Parathyroid adenoma (tissue), 2 donors: ENCODE measurements around the gene TCF4.

Experiments
- H2AFZ ChIP-seq: fragments of 300-600 bp; sonication (generic); one replicate; pipeline ENCODE4 v1.7.0; 2017; ENCODE audit warnings: antibody characterized with exemption, mild to moderate bottlenecking
- H3K27ac ChIP-seq: fragments of 300-600 bp; sonication (generic); one replicate; pipeline ENCODE4 v1.7.0; 2017
- H3K27me3 ChIP-seq: fragments of 300-600 bp; sonication (generic); one replicate; pipeline ENCODE4 v1.7.0; 2017; ENCODE audit warnings: low read length; ENCODE audit not compliant: control insufficient read depth, insufficient read depth
- H3K36me3 ChIP-seq: fragments of 300-600 bp; sonication (generic); one replicate; pipeline ENCODE4 v1.7.0; 2017; ENCODE audit warnings: low read length; ENCODE audit not compliant: control insufficient read depth, insufficient read depth
- H3K4me1 ChIP-seq: fragments of 300-600 bp; sonication (generic); one replicate; pipeline ENCODE4 v1.7.0; 2017; ENCODE audit warnings: control low read depth
- H3K4me2 ChIP-seq: fragments of 300-600 bp; sonication (generic); one replicate; pipeline ENCODE4 v1.7.0; 2017; ENCODE audit warnings: low read length
- H3K4me3 ChIP-seq: fragments of 300-600 bp; sonication (generic); one replicate; pipeline ENCODE4 v1.7.0; 2017; ENCODE audit warnings: low read depth, low read length
- H3K79me2 ChIP-seq: fragments of 300-600 bp; sonication (generic); one replicate; pipeline ENCODE4 v1.7.0; 2017; ENCODE audit warnings: control low read depth
- H3K9ac ChIP-seq: fragments of 300-600 bp; sonication (generic); one replicate; pipeline ENCODE4 v1.7.0; 2017; ENCODE audit warnings: mild to moderate bottlenecking
- H3K9me3 ChIP-seq: fragments of 300-600 bp; sonication (generic); one replicate; pipeline ENCODE4 v1.7.0; 2017; ENCODE audit warnings: low read length; ENCODE audit not compliant: control insufficient read depth
- TF ChIP-seq, protein P1 (sequence below): fragments of 300-600 bp; sonication (generic); IDR thresholded peaks from one replicate; pipeline ENCODE4 v1.7.0; 2017; ENCODE audit warnings: antibody characterized with exemption, mild to moderate bottlenecking
- donor health status: primary hyperparathyroidism.

TCF4 gene

GRCh38 chr18:55513161-55513560 is 74.8 kb downstream of the TCF4 start:
- Histone ChIP-seq H3K27ac (no peak overlapping the region), H3K4me2 (no peak overlapping the region), H2AFZ (peak overlapping the region; percentile 17), H3K4me3 (no peak overlapping the region), H3K4me1 (peaks cover 16% of the 10 kb centered on the region), H3K79me2 (no peaks in the 10 kb centered on the region), H3K9me3 (no peaks in the 10 kb centered on the region), H3K9ac (no peak overlapping the region), H3K27me3 (no peaks in the 10 kb centered on the region), H3K36me3 (no peaks in the 10 kb centered on the region)
- TF ChIP-seq, protein P1, sequence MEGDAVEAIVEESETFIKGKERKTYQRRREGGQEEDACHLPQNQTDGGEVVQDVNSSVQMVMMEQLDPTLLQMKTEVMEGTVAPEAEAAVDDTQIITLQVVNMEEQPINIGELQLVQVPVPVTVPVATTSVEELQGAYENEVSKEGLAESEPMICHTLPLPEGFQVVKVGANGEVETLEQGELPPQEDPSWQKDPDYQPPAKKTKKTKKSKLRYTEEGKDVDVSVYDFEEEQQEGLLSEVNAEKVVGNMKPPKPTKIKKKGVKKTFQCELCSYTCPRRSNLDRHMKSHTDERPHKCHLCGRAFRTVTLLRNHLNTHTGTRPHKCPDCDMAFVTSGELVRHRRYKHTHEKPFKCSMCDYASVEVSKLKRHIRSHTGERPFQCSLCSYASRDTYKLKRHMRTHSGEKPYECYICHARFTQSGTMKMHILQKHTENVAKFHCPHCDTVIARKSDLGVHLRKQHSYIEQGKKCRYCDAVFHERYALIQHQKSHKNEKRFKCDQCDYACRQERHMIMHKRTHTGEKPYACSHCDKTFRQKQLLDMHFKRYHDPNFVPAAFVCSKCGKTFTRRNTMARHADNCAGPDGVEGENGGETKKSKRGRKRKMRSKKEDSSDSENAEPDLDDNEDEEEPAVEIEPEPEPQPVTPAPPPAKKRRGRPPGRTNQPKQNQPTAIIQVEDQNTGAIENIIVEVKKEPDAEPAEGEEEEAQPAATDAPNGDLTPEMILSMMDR = no peak

DNA sequence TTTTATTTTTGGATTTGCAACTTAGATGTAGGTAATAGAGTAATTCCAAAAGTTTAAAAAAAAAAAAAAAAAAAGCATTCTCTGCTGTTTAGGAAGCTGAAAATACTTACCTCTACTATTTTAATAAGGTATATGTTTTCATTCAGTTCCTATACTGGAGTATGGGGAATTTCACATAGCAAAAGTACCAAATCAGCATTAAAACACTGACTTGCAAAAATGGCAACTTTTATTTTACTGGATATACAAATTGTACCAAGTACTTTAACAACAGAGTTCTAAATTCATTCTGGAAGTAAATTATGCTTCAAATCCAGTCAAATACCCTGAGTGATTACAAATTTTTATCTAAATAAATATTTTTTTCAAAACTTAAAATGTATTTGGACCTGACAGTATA is 76.7 kb downstream of the TCF4 start:
- Histone ChIP-seq H3K36me3 (no peaks in the 10 kb centered on the region), H3K4me2 (peak overlapping the region; percentile 6), H3K27ac (peak overlapping the region; percentile 83), H3K9ac (no peak overlapping the region), H3K79me2 (no peaks in the 10 kb centered on the region), H2AFZ (no peak overlapping the region), H3K4me1 (peaks cover 17% of the 10 kb centered on the region), H3K27me3 (no peaks in the 10 kb centered on the region), H3K9me3 (no peaks in the 10 kb centered on the region), H3K4me3 (no peak overlapping the region)
- TF ChIP-seq, protein P1 = no peak

DNA sequence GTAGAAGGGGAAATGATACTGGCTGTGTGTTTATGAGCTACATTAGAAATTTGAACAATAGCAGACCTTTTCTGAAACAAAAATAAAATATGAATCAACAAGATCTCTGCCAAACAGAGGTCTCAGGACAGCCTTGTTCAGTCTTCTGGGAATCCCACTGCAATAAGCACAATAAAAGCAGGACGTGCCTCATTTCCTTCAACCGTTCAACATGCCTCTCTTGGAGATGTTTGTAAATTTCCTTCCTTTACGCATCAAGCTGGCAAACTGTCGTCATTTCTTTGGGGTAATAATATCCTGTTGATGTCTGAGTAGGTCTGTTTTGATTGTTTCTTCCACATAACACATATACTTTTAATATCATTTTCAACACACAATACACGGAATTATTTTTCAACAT is 77.2 kb downstream of the TCF4 start:
- TF ChIP-seq, protein P1 = no peak
- Histone ChIP-seq H3K27ac (peak overlapping the region; percentile 83), H3K79me2 (no peaks in the 10 kb centered on the region), H3K9ac (no peak overlapping the region), H3K4me3 (no peak overlapping the region), H3K27me3 (no peaks in the 10 kb centered on the region), H2AFZ (peak overlapping the region; percentile 18), H3K4me1 (peaks cover 19% of the 10 kb centered on the region), H3K36me3 (no peaks in the 10 kb centered on the region), H3K4me2 (peak overlapping the region; percentile 6), H3K9me3 (no peaks in the 10 kb centered on the region)

GRCh38 chr18:55509631-55510324 is 78.2 kb downstream of the TCF4 start:
- H3K27me3 ChIP-seq = no peaks in the 10 kb centered on the region
- TF ChIP-seq, protein P1 = no peak
- H3K4me2 ChIP-seq = peak overlapping the region; percentile 28
- no peaks in the 10 kb centered on the region for H3K79me2 ChIP-seq
- peaks cover 20% of the 10 kb centered on the region for H3K4me1 ChIP-seq
- peak overlapping the region; percentile 83 for H3K27ac ChIP-seq
- peak overlapping the region; percentile 70 for H2AFZ ChIP-seq
- peak overlapping the region; percentile 28 for H3K4me3 ChIP-seq
- no peak overlapping the region for H3K9ac ChIP-seq
- no peaks in the 10 kb centered on the region for H3K9me3 ChIP-seq
- no peaks in the 10 kb centered on the region for H3K36me3 ChIP-seq

DNA sequence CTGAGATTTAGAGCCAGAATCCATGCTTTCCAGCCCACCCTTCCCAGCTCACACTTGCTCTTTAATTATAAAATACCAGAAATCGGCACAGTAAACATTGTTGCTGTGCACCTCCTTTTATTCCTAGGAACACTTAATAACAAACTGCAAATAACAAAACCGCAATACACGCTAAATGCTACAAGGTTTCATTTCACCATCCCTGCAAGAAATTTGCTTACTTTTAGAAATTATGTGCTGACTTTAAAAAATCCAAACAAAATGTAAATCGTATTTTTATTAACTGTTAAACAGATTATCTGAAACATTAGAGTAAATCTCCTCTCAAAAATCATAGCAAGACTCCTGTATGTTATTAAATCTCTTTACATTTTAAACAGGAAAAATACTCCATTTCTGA is 79.3 kb downstream of the TCF4 start:
- H3K4me2 ChIP-seq = peak overlapping the region; percentile 11
- TF ChIP-seq, protein P1 = no peak
- peak overlapping the region; percentile 28 for H3K4me3 ChIP-seq
- H3K4me1 ChIP-seq = peaks cover 20% of the 10 kb centered on the region
- H3K9ac ChIP-seq = no peak overlapping the region
- peak overlapping the region; percentile 70 for H2AFZ ChIP-seq
- no peaks in the 10 kb centered on the region for H3K27me3 ChIP-seq
- H3K9me3 ChIP-seq = no peaks in the 10 kb centered on the region
- H3K79me2 ChIP-seq = no peaks in the 10 kb centered on the region
- H3K27ac ChIP-seq = peak overlapping the region; percentile 83
- H3K36me3 ChIP-seq = no peaks in the 10 kb centered on the region
